HG03066 (cell line): ENCODE data around the gene GRIN2C.
A peak's percentile ranks its signal among the peaks of the same experiment; 100 is the strongest.
"Not testable (repeated sequence)": the region's sequence is repeated elsewhere in the genome, so short reads cannot be mapped to it uniquely, and the experiment has no call there.

ENCODE experiments used
- ATAC-seq: cut with Tn5 transposase; IDR thresholded peaks from one replicate; pipeline ENCODE4 v1.9.1; 2021; ENCODE audit warnings: low read depth; ENCODE audit not compliant: unreplicated experiment

GRIN2C gene

GRCh38 chr17:74881073-74881472, 21.4 kb upstream of the GRIN2C start:
- no peak for ATAC-seq

- ATAC-seq = no peak
These were observed 19.6 kb upstream of the GRIN2C start for GRCh38 chr17:74879308-74879707.

GRCh38 chr17:74878658-74879057, 19.0 kb upstream of the GRIN2C start:
- ATAC-seq = no peak

GRCh38 chr17:74877592-74878548, 18.2 kb upstream of the GRIN2C start:
- no peak for ATAC-seq

- no peak for ATAC-seq
These were observed 16.4 kb upstream of the GRIN2C start for GRCh38 chr17:74875977-74876593.

- no peak for ATAC-seq
These were observed 15.7 kb upstream of the GRIN2C start for GRCh38 chr17:74875155-74875976.

GRCh38 chr17:74874615-74875037, 14.9 kb upstream of the GRIN2C start:
- ATAC-seq = no peak

GRCh38 chr17:74873874-74874614, 14.4 kb upstream of the GRIN2C start:
- ATAC-seq = no peak

DNA sequence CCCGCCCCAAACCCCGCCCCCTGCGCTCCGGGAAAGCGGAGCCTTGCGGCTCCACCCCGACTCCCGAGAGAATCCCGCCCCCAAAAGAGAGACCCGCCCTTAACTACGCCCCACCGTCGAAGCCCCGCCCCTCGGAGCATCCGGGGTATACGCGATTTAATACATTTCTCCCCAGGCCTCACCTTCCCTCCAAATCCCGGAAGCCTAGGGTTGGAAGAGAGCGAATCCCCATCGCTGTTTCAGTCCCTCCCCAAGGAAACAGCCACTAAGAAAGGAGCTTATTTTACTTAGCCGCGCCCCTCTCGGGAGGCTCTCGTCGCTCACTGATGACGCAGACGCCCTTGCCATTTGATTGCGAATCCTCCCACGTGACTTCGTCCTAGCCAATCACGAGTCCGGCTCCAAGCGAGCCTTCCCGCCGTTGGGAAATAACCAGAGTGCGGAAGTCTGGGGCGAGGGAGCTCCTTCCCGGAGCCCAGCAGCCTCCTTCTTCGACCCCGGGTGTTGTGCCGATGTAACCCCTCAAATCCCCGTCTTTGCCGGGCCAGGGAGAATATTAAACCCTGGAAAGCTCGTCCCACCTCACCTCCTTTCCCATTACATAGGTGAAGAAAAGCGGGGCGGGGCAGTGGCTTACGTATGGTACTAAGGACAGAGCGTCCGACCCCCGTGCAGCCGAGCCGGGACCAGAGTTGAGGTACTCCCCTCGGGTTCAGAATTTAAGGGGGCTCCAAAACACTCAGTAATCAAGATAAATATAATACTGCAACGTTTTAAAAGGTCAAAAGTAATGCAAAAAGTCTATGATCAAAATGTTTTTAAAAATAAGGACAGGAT, 13.6 kb upstream of the GRIN2C start:
- peak; percentile 80 for ATAC-seq

GRCh38 chr17:74872313-74873036, 12.8 kb upstream of the GRIN2C start, which contains the start of gene FDXR:
FDXR (minus strand) TSS chr17:74872994; CDS start chr17:74872944, 50 bp downstream.
- ATAC-seq = no peak

DNA sequence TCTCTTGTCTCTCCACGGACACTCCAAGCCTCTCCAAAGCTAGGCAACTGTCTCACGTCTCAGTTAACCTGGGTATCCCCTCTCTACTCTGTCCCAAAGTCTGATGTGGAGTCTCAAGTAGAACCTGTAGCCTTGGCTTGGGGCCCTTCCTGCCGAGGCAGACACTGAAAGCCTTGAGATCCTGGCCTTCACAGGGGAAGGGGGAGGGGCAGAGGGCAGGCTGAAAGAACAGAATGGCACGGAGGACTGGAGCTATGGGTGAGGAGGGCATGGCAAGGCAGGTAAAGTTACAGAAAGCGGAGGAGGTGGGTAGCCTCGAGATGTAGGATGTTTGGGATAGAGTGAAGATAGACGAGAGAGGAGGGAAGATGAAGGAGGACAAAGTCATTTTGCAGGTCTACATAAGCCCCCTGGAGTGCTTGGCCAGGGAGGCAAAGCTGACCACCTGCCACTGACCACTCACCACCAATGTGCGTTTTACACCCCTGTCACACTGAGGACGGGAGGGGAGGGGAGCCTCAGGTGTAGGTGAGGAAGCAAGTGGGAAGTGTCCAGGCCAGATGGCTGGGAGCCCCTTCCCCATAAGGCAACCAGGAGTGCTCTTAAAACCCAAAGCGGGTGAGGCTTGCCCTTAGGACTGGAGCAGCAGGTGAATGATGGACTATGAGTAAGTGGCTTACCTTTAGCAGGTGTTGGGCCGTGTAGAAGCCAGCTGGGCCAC, 11.8 kb upstream of the GRIN2C start:
- ATAC-seq = no peak

GRCh38 chr17:74870512-74870911, 10.8 kb upstream of the GRIN2C start:
- no peak for ATAC-seq

GRCh38 chr17:74870028-74870427, 10.3 kb upstream of the GRIN2C start:
- ATAC-seq = not testable (repeated sequence)

- ATAC-seq = no peak
These were observed 9.2 kb upstream of the GRIN2C start for GRCh38 chr17:74868908-74869255.

DNA sequence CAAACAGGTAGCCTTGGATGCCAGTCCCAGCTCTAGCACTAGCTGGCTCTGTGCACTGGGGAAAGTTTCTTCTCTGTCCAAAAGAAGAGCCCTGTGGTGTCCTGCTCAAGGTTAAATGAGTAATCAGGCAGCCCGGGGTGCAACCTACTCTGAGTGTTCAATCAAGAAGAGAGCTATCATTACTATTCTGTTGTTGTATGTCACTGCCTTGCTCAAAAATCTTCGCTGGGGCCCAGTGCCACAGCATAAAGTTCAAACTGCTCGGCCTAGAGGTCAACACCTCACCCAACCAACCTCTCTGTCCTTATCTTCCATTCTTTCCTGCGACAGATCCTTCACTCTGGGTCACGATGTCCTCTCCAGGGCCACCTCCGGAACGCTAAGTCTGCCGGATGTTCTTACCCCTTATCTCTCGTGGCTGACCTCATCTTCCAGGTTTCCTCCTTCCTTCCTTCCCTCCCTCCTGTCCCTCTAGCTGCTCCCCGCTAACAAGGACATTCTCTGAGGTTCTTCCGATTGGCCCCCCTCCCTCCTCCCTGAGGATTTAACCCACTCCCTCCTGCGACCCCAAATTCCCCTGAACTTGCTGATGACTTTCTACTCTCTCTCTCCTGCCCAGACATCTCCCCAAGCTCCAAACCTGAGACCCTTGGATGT, 8.7 kb upstream of the GRIN2C start:
- ATAC-seq = no peak

DNA sequence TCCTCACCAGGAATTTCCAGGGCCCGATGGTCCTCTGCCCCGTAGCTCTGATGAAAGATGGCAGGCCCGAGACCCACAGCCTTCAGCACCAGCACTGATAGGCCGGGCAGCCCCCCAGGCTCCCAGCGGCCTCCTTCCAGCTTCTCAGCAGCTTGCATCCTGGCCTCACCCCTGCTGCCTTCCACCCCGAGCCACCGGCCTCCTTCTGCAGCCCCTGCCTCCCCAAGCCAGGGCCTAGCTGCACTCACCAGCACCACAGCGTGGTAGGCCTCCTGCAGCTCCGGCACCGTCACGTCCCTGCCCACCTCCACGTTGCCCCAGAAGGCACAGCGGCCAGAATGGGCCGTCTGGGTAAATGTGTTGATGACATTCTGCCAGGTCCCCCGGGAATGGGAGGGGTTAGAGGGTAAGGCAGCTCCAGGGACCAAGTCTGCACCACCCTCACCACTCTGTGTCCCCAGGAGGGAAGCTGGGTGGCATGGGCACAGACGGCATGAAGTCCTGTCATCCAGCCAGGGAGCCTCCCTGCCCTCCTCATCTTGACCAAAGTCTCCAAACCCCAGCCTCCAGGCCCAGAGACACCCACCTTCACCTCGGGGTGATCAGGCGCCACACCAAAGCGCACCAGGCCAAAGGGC, 6.6 kb upstream of the GRIN2C start:
- ATAC-seq = no peak

DNA sequence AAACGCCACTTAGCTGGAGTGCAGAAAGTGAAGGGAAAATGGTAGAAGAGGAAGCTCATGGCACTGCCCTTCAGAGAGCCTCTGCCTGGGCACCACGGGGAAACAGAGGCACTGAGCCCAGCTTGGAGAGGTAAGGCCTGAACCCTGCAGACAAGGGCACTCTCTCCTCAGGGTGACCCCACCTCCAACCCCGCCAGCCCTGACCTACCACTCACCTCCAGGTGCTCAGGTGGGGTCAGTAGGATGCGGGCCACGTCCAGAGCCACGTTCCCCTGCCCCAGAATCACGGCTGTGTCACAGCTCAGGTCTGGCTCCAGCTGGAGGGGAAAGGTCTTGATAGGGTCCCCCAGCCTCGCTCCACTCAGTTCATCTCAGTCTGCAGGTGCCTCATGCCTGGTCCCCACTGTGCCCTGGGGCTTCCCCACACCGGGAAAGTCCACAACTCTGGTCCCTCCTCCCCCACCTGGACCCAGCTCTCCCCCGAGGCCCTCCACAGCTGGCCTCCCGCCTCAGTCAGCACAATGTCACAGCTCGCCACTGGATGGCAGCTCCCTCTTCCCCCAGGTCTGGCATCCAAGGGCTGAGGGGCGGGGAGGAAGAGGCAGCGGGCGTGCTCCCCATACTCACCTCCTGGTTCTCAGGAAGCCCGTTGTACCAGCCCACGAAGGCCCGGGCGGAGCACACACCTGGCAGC, 6.0 kb upstream of the GRIN2C start:
- ATAC-seq = no peak
